Osteoblast (primary cell): Measurements from ENCODE around the gene EHBP1. TPM values are rescaled to one million over a fixed set of nuclear protein-coding genes. Genes with fewer than 3 reads are reported as not detected.

Experiments
- DNase-seq: peaks from one replicate; pipeline ENCODE4 v3.0.0; 2011; ENCODE audit warnings: low spot score, mixed read lengths; ENCODE audit not compliant: insufficient read length; ENCODE audit errors: missing footprints
- H2AFZ ChIP-seq: 2 replicates; pipeline ENCODE4 v1.6.0; 2011; ENCODE audit warnings: mild to moderate bottlenecking, low read length
- H3K27ac ChIP-seq: 2 replicates; pipeline ENCODE4 v1.5.1; 2011; ENCODE audit warnings: mild to moderate bottlenecking, low read depth, low read length, moderate library complexity
- H3K27me3 ChIP-seq: 2 replicates; pipeline ENCODE4 v1.6.0; 2012; ENCODE audit warnings: mild to moderate bottlenecking, control low read depth, inconsistent platforms, low read length, moderate library complexity; ENCODE audit not compliant: insufficient read depth
- H3K36me3 ChIP-seq: 2 replicates; pipeline ENCODE4 v1.5.1; 2011; ENCODE audit warnings: mild to moderate bottlenecking, low read length, control low read depth, moderate library complexity; ENCODE audit not compliant: insufficient read depth
- H3K4me1 ChIP-seq: 2 replicates; pipeline ENCODE4 v1.5.1; 2011; ENCODE audit warnings: mild to moderate bottlenecking, low read length, control low read depth, moderate library complexity; ENCODE audit not compliant: insufficient read depth
- H3K4me2 ChIP-seq: 2 replicates; pipeline ENCODE4 v1.6.0; 2011; ENCODE audit warnings: mild to moderate bottlenecking, low read length; ENCODE audit not compliant: insufficient read depth
- H3K4me3 ChIP-seq: fragments of 200-600 bp; sonication (generic); 3 replicates; pipeline ENCODE4 v1.5.1; 2012; ENCODE audit warnings: mild to moderate bottlenecking, low read length, inconsistent platforms; ENCODE audit not compliant: insufficient read depth
- H3K79me2 ChIP-seq: 2 replicates; pipeline ENCODE4 v1.6.0; 2012; ENCODE audit warnings: mild to moderate bottlenecking, low read length, control low read depth, inconsistent platforms; ENCODE audit not compliant: insufficient read depth
- H3K9me3 ChIP-seq: 2 replicates; pipeline ENCODE4 v1.5.1; 2011; ENCODE audit warnings: low read depth, low read length, control low read depth
- H4K20me1 ChIP-seq: 2 replicates; pipeline ENCODE4 v1.6.0; 2012; ENCODE audit warnings: mild to moderate bottlenecking, low read length, control low read depth; ENCODE audit not compliant: insufficient read depth
- CTCF ChIP-seq: IDR thresholded peaks from 2 replicates; pipeline ENCODE4 v1.5.1; 2011; ENCODE audit warnings: mild to moderate bottlenecking, low read depth, low read length, moderate library complexity; ENCODE audit errors: extremely low read depth
- total RNA-seq: library from RNA; depleted of rRNA; stranded (reverse); fragments of >200 nt; gene quantifications from 2 replicates; pipeline ENCODE4 v1.2.3, GENCODE V29; 2012

EHBP1 gene
- total RNA-seq, 1 donor = 96.3 TPM

- Histone ChIP-seq H3K79me2 (peaks cover 10% of the 10 kb centered on the region), H3K4me1 (peaks cover 10% of the 10 kb centered on the region), H3K27ac (peak overlapping the region; percentile 25), H4K20me1 (no peaks in the 10 kb centered on the region), H3K36me3 (no peaks in the 10 kb centered on the region), H3K4me2 (peak overlapping the region; percentile 7), H3K4me3 (no peak overlapping the region), H2AFZ (no peak overlapping the region), H3K9me3 (no peaks in the 10 kb centered on the region), H3K27me3 (no peaks in the 10 kb centered on the region)
- DNase-seq = no peak
- TF ChIP-seq CTCF = no peak
Measured at GRCh38 chr2:62768615-62769014, 63.1 kb downstream of the EHBP1 start.

- TF ChIP-seq CTCF = no peak
- Histone ChIP-seq H3K9me3 (no peaks in the 10 kb centered on the region), H4K20me1 (no peaks in the 10 kb centered on the region), H3K27ac (no peak overlapping the region), H3K4me1 (peaks cover 10% of the 10 kb centered on the region), H3K4me3 (no peak overlapping the region), H3K4me2 (no peak overlapping the region), H3K27me3 (no peaks in the 10 kb centered on the region), H2AFZ (no peak overlapping the region), H3K79me2 (peaks cover 3% of the 10 kb centered on the region), H3K36me3 (no peaks in the 10 kb centered on the region)
- no peak for DNase-seq
Measured at GRCh38 chr2:62770629-62771028, 65.1 kb downstream of the EHBP1 start.

GRCh38 chr2:62774555-62775366 lies 69.2 kb downstream of the EHBP1 start:
- no peaks in the 10 kb centered on the region for H3K9me3 ChIP-seq
- H3K4me2 ChIP-seq = peak overlapping the region; percentile 12
- H3K4me1 ChIP-seq = no peaks in the 10 kb centered on the region
- no peaks in the 10 kb centered on the region for H4K20me1 ChIP-seq
- no peak overlapping the region for H3K4me3 ChIP-seq
- no peaks in the 10 kb centered on the region for H3K27me3 ChIP-seq
- H2AFZ ChIP-seq = no peak overlapping the region
- no peak for DNase-seq
- peak; percentile 74 for TF ChIP-seq CTCF
- H3K79me2 ChIP-seq = peaks cover 4% of the 10 kb centered on the region
- peak overlapping the region; percentile 53 for H3K27ac ChIP-seq
- H3K36me3 ChIP-seq = no peaks in the 10 kb centered on the region

GRCh38 chr2:62775367-62775668 lies 69.8 kb downstream of the EHBP1 start:
- no peak overlapping the region for H3K4me2 ChIP-seq
- H3K4me1 ChIP-seq = no peaks in the 10 kb centered on the region
- no peaks in the 10 kb centered on the region for H3K36me3 ChIP-seq
- H3K4me3 ChIP-seq = no peak overlapping the region
- no peaks in the 10 kb centered on the region for H3K27me3 ChIP-seq
- H3K9me3 ChIP-seq = no peaks in the 10 kb centered on the region
- no peak for TF ChIP-seq CTCF
- no peak for DNase-seq
- H3K27ac ChIP-seq = no peak overlapping the region
- H3K79me2 ChIP-seq = peaks cover 4% of the 10 kb centered on the region
- no peaks in the 10 kb centered on the region for H4K20me1 ChIP-seq
- H2AFZ ChIP-seq = no peak overlapping the region
